HG02623 (cell line): ENCODE results near the gene TSPAN14.

Experiments used
- ATAC-seq: cut with Tn5 transposase; IDR thresholded peaks from one replicate; pipeline ENCODE4 v1.9.1; 2021; ENCODE audit warnings: moderate library complexity; ENCODE audit not compliant: unreplicated experiment

The TSPAN14 gene

GRCh38 chr10:80486785-80487420, 32.8 kb downstream of the TSPAN14 start:
- no peak for ATAC-seq

GRCh38 chr10:80487421-80487785, 33.3 kb downstream of the TSPAN14 start:
- no peak for ATAC-seq

GRCh38 chr10:80487791-80488538, 33.9 kb downstream of the TSPAN14 start:
- no peak for ATAC-seq

- no peak for ATAC-seq
Measured at GRCh38 chr10:80488539-80489066, 34.5 kb downstream of the TSPAN14 start.

- no peak for ATAC-seq
Measured at GRCh38 chr10:80489371-80490112, 35.4 kb downstream of the TSPAN14 start.

- ATAC-seq = no peak
Measured at GRCh38 chr10:80491251-80492102, 37.4 kb downstream of the TSPAN14 start.

- ATAC-seq = peak; percentile 29
Measured at GRCh38 chr10:80492848-80493521, 38.9 kb downstream of the TSPAN14 start.

- ATAC-seq = peak; percentile 54
Measured at GRCh38 chr10:80493522-80494051, 39.5 kb downstream of the TSPAN14 start.

- no peak for ATAC-seq
Measured at GRCh38 chr10:80496555-80497172, 42.6 kb downstream of the TSPAN14 start.

GRCh38 chr10:80497187-80498077, 43.3 kb downstream of the TSPAN14 start:
- no peak for ATAC-seq

GRCh38 chr10:80498078-80498832, 44.1 kb downstream of the TSPAN14 start:
- no peak for ATAC-seq

- ATAC-seq = no peak
Measured at GRCh38 chr10:80498833-80499741, 45.0 kb downstream of the TSPAN14 start.

- ATAC-seq = peak; percentile 59
Measured at GRCh38 chr10:80500572-80501380, 46.7 kb downstream of the TSPAN14 start.

GRCh38 chr10:80501381-80501912, 47.3 kb downstream of the TSPAN14 start:
- no peak for ATAC-seq

- ATAC-seq = no peak
Measured at GRCh38 chr10:80501913-80502521, 47.9 kb downstream of the TSPAN14 start.
